Tibial nerve (tissue), 3 donors: ENCODE data around the gene ENTPD1.

Experiments used
- POLR2A ChIP-seq, 2 donors: fragments of 450-650 bp; IDR thresholded peaks; one replicate each; pipeline ENCODE4 v1.6.1; 2017; ENCODE audit warnings: antibody characterized with exemption in 2 of 2, mild to moderate bottlenecking in 2 of 2, moderate library complexity in 2 of 2
- TF ChIP-seq, protein P1 (sequence below), 5 experiments: fragments of 200-600 bp in 3 of 5; fragments of 450-650 bp in 2 of 5; sonication (generic) in 3 of 5; IDR thresholded peaks; one replicate each; pipeline ENCODE4 v1.5.1; 2016 to 2019; ENCODE audit warnings: antibody characterized with exemption in 5 of 5, mild to moderate bottlenecking in 3 of 5, moderate library complexity in 2 of 5

DNA sequence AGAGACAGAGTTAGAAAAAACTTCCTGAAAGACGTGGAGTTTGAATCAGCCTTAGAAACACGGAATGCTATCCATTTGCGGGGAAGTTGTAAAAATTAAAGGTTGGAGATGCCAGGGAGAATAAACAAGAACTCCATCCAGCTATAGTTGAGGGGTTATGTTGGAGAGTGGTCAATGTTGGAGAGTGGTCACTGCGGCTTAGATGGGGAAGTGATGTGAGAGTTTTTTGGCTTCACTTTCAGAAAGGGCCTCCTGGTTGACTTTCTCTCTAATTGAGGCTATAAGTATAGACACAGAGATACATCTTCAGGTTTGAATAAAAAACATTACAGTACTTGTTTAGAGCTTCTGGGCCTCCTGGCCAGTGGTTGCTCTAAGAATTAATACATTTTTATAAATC is 152.5 kb downstream of the ENTPD1 start:
- no peak for TF ChIP-seq POLR2A (IDR thresholded peaks at IDR 0.05)
- TF ChIP-seq, protein P1, sequence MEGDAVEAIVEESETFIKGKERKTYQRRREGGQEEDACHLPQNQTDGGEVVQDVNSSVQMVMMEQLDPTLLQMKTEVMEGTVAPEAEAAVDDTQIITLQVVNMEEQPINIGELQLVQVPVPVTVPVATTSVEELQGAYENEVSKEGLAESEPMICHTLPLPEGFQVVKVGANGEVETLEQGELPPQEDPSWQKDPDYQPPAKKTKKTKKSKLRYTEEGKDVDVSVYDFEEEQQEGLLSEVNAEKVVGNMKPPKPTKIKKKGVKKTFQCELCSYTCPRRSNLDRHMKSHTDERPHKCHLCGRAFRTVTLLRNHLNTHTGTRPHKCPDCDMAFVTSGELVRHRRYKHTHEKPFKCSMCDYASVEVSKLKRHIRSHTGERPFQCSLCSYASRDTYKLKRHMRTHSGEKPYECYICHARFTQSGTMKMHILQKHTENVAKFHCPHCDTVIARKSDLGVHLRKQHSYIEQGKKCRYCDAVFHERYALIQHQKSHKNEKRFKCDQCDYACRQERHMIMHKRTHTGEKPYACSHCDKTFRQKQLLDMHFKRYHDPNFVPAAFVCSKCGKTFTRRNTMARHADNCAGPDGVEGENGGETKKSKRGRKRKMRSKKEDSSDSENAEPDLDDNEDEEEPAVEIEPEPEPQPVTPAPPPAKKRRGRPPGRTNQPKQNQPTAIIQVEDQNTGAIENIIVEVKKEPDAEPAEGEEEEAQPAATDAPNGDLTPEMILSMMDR (IDR thresholded peaks at IDR 0.05): no peak
